Measurements from ENCODE around the gene AHNAK2. TPM values are rescaled to one million over a fixed set of nuclear protein-coding genes. Genes with fewer than 3 reads are reported as not detected.
A peak's percentile ranks its signal among the peaks of the same experiment; 100 is the strongest.

AHNAK2 gene
- total and polyA plus RNA-seq, 2 of the 13 experiments (the other 11 are each of a cell fraction or from before 2014, with no cell fraction given): 0.11 to 0.18 TPM

- TF ChIP-seq, protein P1, sequence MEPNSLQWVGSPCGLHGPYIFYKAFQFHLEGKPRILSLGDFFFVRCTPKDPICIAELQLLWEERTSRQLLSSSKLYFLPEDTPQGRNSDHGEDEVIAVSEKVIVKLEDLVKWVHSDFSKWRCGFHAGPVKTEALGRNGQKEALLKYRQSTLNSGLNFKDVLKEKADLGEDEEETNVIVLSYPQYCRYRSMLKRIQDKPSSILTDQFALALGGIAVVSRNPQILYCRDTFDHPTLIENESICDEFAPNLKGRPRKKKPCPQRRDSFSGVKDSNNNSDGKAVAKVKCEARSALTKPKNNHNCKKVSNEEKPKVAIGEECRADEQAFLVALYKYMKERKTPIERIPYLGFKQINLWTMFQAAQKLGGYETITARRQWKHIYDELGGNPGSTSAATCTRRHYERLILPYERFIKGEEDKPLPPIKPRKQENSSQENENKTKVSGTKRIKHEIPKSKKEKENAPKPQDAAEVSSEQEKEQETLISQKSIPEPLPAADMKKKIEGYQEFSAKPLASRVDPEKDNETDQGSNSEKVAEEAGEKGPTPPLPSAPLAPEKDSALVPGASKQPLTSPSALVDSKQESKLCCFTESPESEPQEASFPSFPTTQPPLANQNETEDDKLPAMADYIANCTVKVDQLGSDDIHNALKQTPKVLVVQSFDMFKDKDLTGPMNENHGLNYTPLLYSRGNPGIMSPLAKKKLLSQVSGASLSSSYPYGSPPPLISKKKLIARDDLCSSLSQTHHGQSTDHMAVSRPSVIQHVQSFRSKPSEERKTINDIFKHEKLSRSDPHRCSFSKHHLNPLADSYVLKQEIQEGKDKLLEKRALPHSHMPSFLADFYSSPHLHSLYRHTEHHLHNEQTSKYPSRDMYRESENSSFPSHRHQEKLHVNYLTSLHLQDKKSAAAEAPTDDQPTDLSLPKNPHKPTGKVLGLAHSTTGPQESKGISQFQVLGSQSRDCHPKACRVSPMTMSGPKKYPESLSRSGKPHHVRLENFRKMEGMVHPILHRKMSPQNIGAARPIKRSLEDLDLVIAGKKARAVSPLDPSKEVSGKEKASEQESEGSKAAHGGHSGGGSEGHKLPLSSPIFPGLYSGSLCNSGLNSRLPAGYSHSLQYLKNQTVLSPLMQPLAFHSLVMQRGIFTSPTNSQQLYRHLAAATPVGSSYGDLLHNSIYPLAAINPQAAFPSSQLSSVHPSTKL (CRISPR knock-in tag; IDR thresholded peaks at IDR 0.05): no peak
- TF ChIP-seq, protein P2, sequence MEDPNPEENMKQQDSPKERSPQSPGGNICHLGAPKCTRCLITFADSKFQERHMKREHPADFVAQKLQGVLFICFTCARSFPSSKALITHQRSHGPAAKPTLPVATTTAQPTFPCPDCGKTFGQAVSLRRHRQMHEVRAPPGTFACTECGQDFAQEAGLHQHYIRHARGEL (CRISPR knock-in tag; IDR thresholded peaks at IDR 0.05): no peak
- TF ChIP-seq MEIS1 (CRISPR knock-in tag; IDR thresholded peaks at IDR 0.05; ENCODE audit: borderline replicate concordance) (peak; percentile 62; the same call in 1 of the 2 replicates), SNAPC5 (CRISPR knock-in tag; IDR thresholded peaks at IDR 0.05; ENCODE audit: borderline replicate concordance) (no peak), CCDC6 (CRISPR knock-in tag; IDR thresholded peaks at IDR 0.05) (no peak), KDM5B (CRISPR knock-in tag; IDR thresholded peaks at IDR 0.05; ENCODE audit: borderline replicate concordance) (no peak), MYNN (CRISPR knock-in tag; IDR thresholded peaks at IDR 0.05; ENCODE audit: low read depth) (no peak), ZBTB20 (CRISPR knock-in tag; IDR thresholded peaks at IDR 0.05; ENCODE audit: borderline replicate concordance, low read depth) (no peak), CBX5 (CRISPR knock-in tag; IDR thresholded peaks at IDR 0.05; ENCODE audit: borderline replicate concordance) (no peak), SMAD1 (CRISPR knock-in tag; IDR thresholded peaks at IDR 0.05; ENCODE audit: borderline replicate concordance, low read depth) (no peak), POLR2A (IDR thresholded peaks at IDR 0.05; ENCODE audit: insufficient read depth in 1 of 2, low read depth in 2 of 2, low read length in 2 of 2) (0 out of 4 replicates have a peak, but pooled peaks of 1 of the 2 experiments have one; percentile 6), KLF16 (CRISPR knock-in tag; IDR thresholded peaks at IDR 0.05) (0 out of 4 replicates have a peak, but pooled peaks of 1 of the 2 experiments have one; percentile 3), ZNF552 (CRISPR knock-in tag; IDR thresholded peaks at IDR 0.05; ENCODE audit: borderline replicate concordance) (no peak), ZBTB10 (CRISPR knock-in tag; IDR thresholded peaks at IDR 0.05; ENCODE audit: borderline replicate concordance) (no peak), ESRRA (CRISPR knock-in tag; IDR thresholded peaks at IDR 0.05; ENCODE audit: low read depth) (no peak), REXO4 (CRISPR knock-in tag; IDR thresholded peaks at IDR 0.05; ENCODE audit: borderline replicate concordance) (no peak), YEATS2 (CRISPR knock-in tag; IDR thresholded peaks at IDR 0.05; ENCODE audit: borderline replicate concordance) (0 out of 2 replicates have a peak, but pooled peaks have one; percentile 32)
- TF ChIP-seq, protein P3, sequence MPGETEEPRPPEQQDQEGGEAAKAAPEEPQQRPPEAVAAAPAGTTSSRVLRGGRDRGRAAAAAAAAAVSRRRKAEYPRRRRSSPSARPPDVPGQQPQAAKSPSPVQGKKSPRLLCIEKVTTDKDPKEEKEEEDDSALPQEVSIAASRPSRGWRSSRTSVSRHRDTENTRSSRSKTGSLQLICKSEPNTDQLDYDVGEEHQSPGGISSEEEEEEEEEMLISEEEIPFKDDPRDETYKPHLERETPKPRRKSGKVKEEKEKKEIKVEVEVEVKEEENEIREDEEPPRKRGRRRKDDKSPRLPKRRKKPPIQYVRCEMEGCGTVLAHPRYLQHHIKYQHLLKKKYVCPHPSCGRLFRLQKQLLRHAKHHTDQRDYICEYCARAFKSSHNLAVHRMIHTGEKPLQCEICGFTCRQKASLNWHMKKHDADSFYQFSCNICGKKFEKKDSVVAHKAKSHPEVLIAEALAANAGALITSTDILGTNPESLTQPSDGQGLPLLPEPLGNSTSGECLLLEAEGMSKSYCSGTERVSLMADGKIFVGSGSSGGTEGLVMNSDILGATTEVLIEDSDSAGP (CRISPR knock-in tag; IDR thresholded peaks at IDR 0.05; ENCODE audit: borderline replicate concordance): peak; percentile 52; the same call in 1 of the 2 replicates
These were observed 43.6 kb upstream of the AHNAK2 start (continued) for GRCh38 chr14:105021656-105022275.
